ENCODE measurements around the gene DAP.

- no peak for TF ChIP-seq EZH2phosphoT487 (conservative IDR thresholded peaks at IDR 0.05; ENCODE audit: low read length)
- TF ChIP-seq, protein P1, sequence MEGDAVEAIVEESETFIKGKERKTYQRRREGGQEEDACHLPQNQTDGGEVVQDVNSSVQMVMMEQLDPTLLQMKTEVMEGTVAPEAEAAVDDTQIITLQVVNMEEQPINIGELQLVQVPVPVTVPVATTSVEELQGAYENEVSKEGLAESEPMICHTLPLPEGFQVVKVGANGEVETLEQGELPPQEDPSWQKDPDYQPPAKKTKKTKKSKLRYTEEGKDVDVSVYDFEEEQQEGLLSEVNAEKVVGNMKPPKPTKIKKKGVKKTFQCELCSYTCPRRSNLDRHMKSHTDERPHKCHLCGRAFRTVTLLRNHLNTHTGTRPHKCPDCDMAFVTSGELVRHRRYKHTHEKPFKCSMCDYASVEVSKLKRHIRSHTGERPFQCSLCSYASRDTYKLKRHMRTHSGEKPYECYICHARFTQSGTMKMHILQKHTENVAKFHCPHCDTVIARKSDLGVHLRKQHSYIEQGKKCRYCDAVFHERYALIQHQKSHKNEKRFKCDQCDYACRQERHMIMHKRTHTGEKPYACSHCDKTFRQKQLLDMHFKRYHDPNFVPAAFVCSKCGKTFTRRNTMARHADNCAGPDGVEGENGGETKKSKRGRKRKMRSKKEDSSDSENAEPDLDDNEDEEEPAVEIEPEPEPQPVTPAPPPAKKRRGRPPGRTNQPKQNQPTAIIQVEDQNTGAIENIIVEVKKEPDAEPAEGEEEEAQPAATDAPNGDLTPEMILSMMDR (IDR thresholded peaks at IDR 0.05; ENCODE audit: insufficient read depth, low read length, poor library complexity, severe bottlenecking): no peak
These were observed 17.1 kb downstream of the DAP start for GRCh38 chr5:10743951-10744350.

Data from SU-DHL-6 (cell line).